ENCODE measurements around the gene SFXN2. TPM values are rescaled to one million over a fixed set of nuclear protein-coding genes. Genes with fewer than 3 reads are reported as not detected.

The SFXN2 gene
- total RNA-seq, 6 experiments from 2014 or later, result 7.1 to 29.7 (median 16.5) TPM

GRCh38 chr10:102712089-102712488 lies 2.3 kb upstream of the SFXN2 start:
- Histone ChIP-seq H3K4me1 (peaks cover 0 to 16% (median 4%) of the 10 kb centered on the region in 4 donors), H3K36me3 (no peaks in the 10 kb centered on the region), H3K4me3 (no peak overlapping the region), H3K9me3 (no peaks in the 10 kb centered on the region), H3K27me3 (no peaks in the 10 kb centered on the region), H3K27ac (no peak overlapping the region)
- WGBS (ENCODE audit: insufficient coverage, low coverage, low lambda C conversion rate, missing lambda C conversion rate), result 74% methylated on average over 4 of the region's 4 CpGs
- intact Hi-C loops (cut with DNase I), result no loop called here
- DNase-seq (no peak), ATAC-seq (no peak)
- no peak for TF ChIP-seq CTCF (IDR thresholded peaks at IDR 0.05)
- no peak for TF ChIP-seq POLR2A (IDR thresholded peaks at IDR 0.05)

GRCh38 chr10:102712843-102713538 lies 1.4 kb upstream of the SFXN2 start:
- 4% methylated on average over 8 of the region's 8 CpGs for WGBS (ENCODE audit: insufficient coverage, low coverage, low lambda C conversion rate, missing lambda C conversion rate)
- intact Hi-C loops (cut with DNase I), result no loop called here
- Histone ChIP-seq H3K36me3 (no peaks in the 10 kb centered on the region), H3K27ac (peak overlapping the region; percentile 47 to 67 (median 55)), H3K4me1 (peaks cover 0 to 21% (median 5%) of the 10 kb centered on the region in 4 donors), H3K27me3 (no peaks in the 10 kb centered on the region), H3K4me3 (peak overlapping the region; percentile 84 to 98 (median 91)), H3K9me3 (no peaks in the 10 kb centered on the region)
- DNase-seq, result no peak
- no peak for TF ChIP-seq CTCF (IDR thresholded peaks at IDR 0.05)
- TF ChIP-seq POLR2A (IDR thresholded peaks at IDR 0.05), result no peak
- ATAC-seq, result no peak

GRCh38 chr10:102713539-102713813 lies 960 bp upstream of the SFXN2 start:
- Histone ChIP-seq H3K4me3 (peak overlapping the region; percentile 84 to 98 (median 91)), H3K36me3 (no peaks in the 10 kb centered on the region), H3K27me3 (no peaks in the 10 kb centered on the region), H3K27ac (peak overlapping the region; percentile 47 to 67 (median 55)), H3K4me1 (peaks cover 0 to 26% (median 5%) of the 10 kb centered on the region in 4 donors), H3K9me3 (no peaks in the 10 kb centered on the region)
- intact Hi-C loops (cut with DNase I), result no loop called here
- DNase-seq (no peak), ATAC-seq (peak; percentile 11 to 35 (median 30))
- TF ChIP-seq CTCF (IDR thresholded peaks at IDR 0.05), result no peak
- no peak for TF ChIP-seq POLR2A (IDR thresholded peaks at IDR 0.05)
- WGBS (ENCODE audit: insufficient coverage, low coverage, low lambda C conversion rate, missing lambda C conversion rate), result 4% methylated on average over 4 of the region's 13 CpGs

- TF ChIP-seq CTCF (IDR thresholded peaks at IDR 0.05) (peak; percentile 7 to 38 (median 21)), POLR2A (IDR thresholded peaks at IDR 0.05) (no peak)
- WGBS (ENCODE audit: insufficient coverage, low coverage, low lambda C conversion rate, missing lambda C conversion rate), result 0% methylated on average over 1 of the region's 62 CpGs
- peaks cover 0 to 31% (median 5%) of the 10 kb centered on the region in 4 donors for H3K4me1 ChIP-seq
Observed at GRCh38 chr10:102713814-102714620, 419 bp upstream of the SFXN2 start, which contains the start of gene ARL3. TSS of gene ARL3 (minus strand) at chr10:102714397. CDS start at chr10:102714275, 122 bp downstream.

More at GRCh38 chr10:102713814-102714620, 419 bp upstream of the SFXN2 start, which contains the start of gene ARL3:
- no peaks in the 10 kb centered on the region for H3K9me3 ChIP-seq
- DNase-seq (peak; percentile 99), ATAC-seq (peak; percentile 91 to 97 (median 94))
- peak within 1 kb of the TSS; percentile 61 to 73 (median 67) for H3K27ac ChIP-seq
- H3K36me3 ChIP-seq, result no peaks in the 10 kb centered on the region
- intact Hi-C loops (cut with DNase I), result no loop called here
- H3K27me3 ChIP-seq, result no peaks in the 10 kb centered on the region
- H3K4me3 ChIP-seq, result peak within 1 kb of the TSS; percentile 84 to 98 (median 91)

Measured in right lobe of liver (tissue), 6 donors.